SU-DHL-6 (cell line): ENCODE data around the gene SUPT7L.

Source experiments
- H2AFZ ChIP-seq: fragments of 200-600 bp; sonication (generic); 2 replicates; pipeline ENCODE4 v1.6.1; 2014; ENCODE audit warnings: low read depth, mild to moderate bottlenecking, moderate library complexity, mixed read lengths, antibody characterized with exemption, low read length; ENCODE audit not compliant: severe bottlenecking
- H3F3A ChIP-seq: fragments of 200-600 bp; shearing (Covaris generic); 2 replicates; pipeline ENCODE4 v1.6.0; 2016; ENCODE audit warnings: antibody characterized with exemption, mild to moderate bottlenecking; ENCODE audit not compliant: insufficient read depth
- H3K27ac ChIP-seq: fragments of 200-600 bp; sonication (generic); 2 replicates; pipeline ENCODE4 v1.5.1; 2016; ENCODE audit warnings: low read depth, mild to moderate bottlenecking, low read length, moderate library complexity, mixed read lengths
- H3K27me3 ChIP-seq: fragments of 200-600 bp; sonication (generic), shearing (Covaris generic); 2 replicates; pipeline ENCODE4 v1.6.0; 2014; ENCODE audit warnings: mild to moderate bottlenecking, low read length
- H3K36me3 ChIP-seq: fragments of 200-600 bp; sonication (generic); 2 replicates; pipeline ENCODE4 v1.6.1; 2014; ENCODE audit warnings: mild to moderate bottlenecking, low read length, mixed read lengths
- H3K4me2 ChIP-seq: fragments of 300-600, 200-600 bp; shearing (Covaris generic), sonication (generic); 2 replicates; pipeline ENCODE4 v1.6.0; 2014; ENCODE audit warnings: low read length, low read depth, mild to moderate bottlenecking; ENCODE audit not compliant: poor library complexity, severe bottlenecking
- H3K4me3 ChIP-seq: fragments of 200-600 bp; sonication (generic); 2 replicates; pipeline ENCODE4 v1.5.1; 2014; ENCODE audit warnings: antibody characterized with exemption, low read length, mild to moderate bottlenecking, mixed read lengths; ENCODE audit not compliant: insufficient read depth, poor library complexity, severe bottlenecking
- H3K79me2 ChIP-seq: fragments of 200-600 bp; sonication (generic); 2 replicates; pipeline ENCODE4 v1.6.1; 2014; ENCODE audit warnings: mild to moderate bottlenecking, low read length, moderate library complexity; ENCODE audit not compliant: insufficient read depth
- H3K9ac ChIP-seq: fragments of 200-600 bp; sonication (generic); 2 replicates; pipeline ENCODE4 v1.7.0; 2014; ENCODE audit warnings: mild to moderate bottlenecking, low read length
- H3K9me2 ChIP-seq: fragments of 200-600 bp; sonication (generic); replicated peaks from 2 replicates; pipeline ENCODE4 v1.6.1; 2014; ENCODE audit warnings: low read length; ENCODE audit not compliant: insufficient read depth
- H3K9me3 ChIP-seq: fragments of 200-600 bp; sonication (generic); 2 replicates; pipeline ENCODE4 v1.6.1; 2014; ENCODE audit warnings: low read length, mixed read lengths; ENCODE audit not compliant: insufficient read depth
- H4K20me1 ChIP-seq: fragments of 200-600 bp; sonication (generic); 2 replicates; pipeline ENCODE4 v1.6.1; 2014; ENCODE audit warnings: low read depth, mild to moderate bottlenecking, antibody characterized with exemption, low read length, moderate library complexity, mixed read lengths
- EZH2phosphoT487 ChIP-seq: fragments of 200-600 bp; sonication (generic), shearing (Covaris generic); conservative IDR thresholded peaks from 2 replicates; pipeline ENCODE4 v1.6.1; 2018; ENCODE audit warnings: mild to moderate bottlenecking, antibody characterized with exemption, low read length, moderate library complexity, mixed read lengths
- TF ChIP-seq, protein P1 (sequence below): fragments of 200-600 bp; sonication (generic); IDR thresholded peaks from one replicate; pipeline ENCODE4 v1.5.1; 2017; ENCODE audit warnings: antibody characterized with exemption, mild to moderate bottlenecking, low read length, moderate library complexity; ENCODE audit not compliant: insufficient read depth, poor library complexity, severe bottlenecking

Gene SUPT7L

DNA sequence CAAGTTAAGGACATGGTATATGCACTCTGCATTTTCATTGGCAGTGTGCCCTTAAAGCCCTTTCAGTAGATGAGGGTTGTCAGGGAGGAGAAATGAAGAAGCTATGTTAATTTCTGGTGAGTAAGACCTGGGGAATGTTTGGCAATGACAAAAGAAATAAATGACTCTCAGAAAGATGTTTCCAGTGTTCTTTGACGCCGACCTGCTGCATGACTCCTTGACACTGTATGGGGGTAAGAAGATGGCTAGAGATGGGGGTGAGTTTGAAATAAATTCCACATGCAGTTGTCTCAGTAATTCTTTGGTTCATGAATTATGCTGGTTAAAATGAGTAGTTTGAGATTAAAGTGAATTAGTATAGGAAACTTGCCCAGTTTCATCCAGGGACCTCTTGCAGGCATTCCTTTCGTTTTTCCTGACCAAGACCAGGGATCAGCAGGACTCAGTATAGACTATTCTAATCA, 40.5 kb downstream of the SUPT7L start:
- TF ChIP-seq, protein P1, sequence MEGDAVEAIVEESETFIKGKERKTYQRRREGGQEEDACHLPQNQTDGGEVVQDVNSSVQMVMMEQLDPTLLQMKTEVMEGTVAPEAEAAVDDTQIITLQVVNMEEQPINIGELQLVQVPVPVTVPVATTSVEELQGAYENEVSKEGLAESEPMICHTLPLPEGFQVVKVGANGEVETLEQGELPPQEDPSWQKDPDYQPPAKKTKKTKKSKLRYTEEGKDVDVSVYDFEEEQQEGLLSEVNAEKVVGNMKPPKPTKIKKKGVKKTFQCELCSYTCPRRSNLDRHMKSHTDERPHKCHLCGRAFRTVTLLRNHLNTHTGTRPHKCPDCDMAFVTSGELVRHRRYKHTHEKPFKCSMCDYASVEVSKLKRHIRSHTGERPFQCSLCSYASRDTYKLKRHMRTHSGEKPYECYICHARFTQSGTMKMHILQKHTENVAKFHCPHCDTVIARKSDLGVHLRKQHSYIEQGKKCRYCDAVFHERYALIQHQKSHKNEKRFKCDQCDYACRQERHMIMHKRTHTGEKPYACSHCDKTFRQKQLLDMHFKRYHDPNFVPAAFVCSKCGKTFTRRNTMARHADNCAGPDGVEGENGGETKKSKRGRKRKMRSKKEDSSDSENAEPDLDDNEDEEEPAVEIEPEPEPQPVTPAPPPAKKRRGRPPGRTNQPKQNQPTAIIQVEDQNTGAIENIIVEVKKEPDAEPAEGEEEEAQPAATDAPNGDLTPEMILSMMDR: no peak
- no peak for TF ChIP-seq EZH2phosphoT487
- Histone ChIP-seq H3K9ac (no peak overlapping the region), H2AFZ (no peak overlapping the region), H3F3A (peaks cover 2% of the 10 kb centered on the region; the same call in 1 of the 2 replicates), H3K27ac (no peak overlapping the region), H3K36me3 (peaks cover 15% of the 10 kb centered on the region), H3K27me3 (no peaks in the 10 kb centered on the region), H3K4me2 (no peak overlapping the region), H3K79me2 (no peaks in the 10 kb centered on the region), H4K20me1 (no peaks in the 10 kb centered on the region), H3K9me3 (no peaks in the 10 kb centered on the region), H3K4me3 (no peak overlapping the region), H3K9me2 (no peaks in the 10 kb centered on the region)

- Histone ChIP-seq H3K4me2 (no peak overlapping the region), H3K4me3 (no peak overlapping the region)
Observed at GRCh38 chr2:27621524-27621923, 41.9 kb downstream of the SUPT7L start.

DNA sequence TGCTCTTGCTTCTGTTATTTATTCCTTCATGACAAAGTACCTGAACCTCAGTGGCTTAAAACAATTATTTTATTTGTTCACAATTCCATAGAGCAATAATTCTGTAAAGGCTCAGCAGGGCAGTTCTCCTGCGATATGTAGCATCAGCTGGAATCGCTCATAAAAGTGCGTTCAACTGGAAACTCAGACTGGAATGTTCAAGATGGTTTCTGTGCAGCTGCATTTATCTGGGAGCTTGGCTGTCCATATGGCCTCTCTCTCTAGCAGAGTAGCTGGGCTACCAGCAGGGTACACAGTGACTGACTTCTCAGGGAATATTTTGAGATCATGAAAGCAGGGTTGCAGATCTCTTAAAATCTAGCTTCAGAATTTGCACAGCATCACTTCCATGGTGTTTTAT, 48.1 kb downstream of the SUPT7L start:
- TF ChIP-seq, protein P1: no peak
- TF ChIP-seq EZH2phosphoT487: no peak
- Histone ChIP-seq H3K9me2 (no peaks in the 10 kb centered on the region), H3K9me3 (no peaks in the 10 kb centered on the region), H2AFZ (no peak overlapping the region), H3F3A (0 out of 2 replicates have a peak, but pooled peaks cover 4% of the 10 kb centered on the region), H3K27me3 (no peaks in the 10 kb centered on the region), H3K9ac (no peak overlapping the region), H3K4me2 (no peak overlapping the region), H3K36me3 (peaks cover 46% of the 10 kb centered on the region), H4K20me1 (no peaks in the 10 kb centered on the region), H3K27ac (no peak overlapping the region), H3K79me2 (no peaks in the 10 kb centered on the region; the same call in 1 of the 2 replicates), H3K4me3 (no peak overlapping the region)

More at GRCh38 chr2:27621524-27621923, 41.9 kb downstream of the SUPT7L start:
- no peak overlapping the region for H3K9ac ChIP-seq
- TF ChIP-seq, protein P1: no peak
- TF ChIP-seq EZH2phosphoT487: no peak
- no peaks in the 10 kb centered on the region for H3F3A ChIP-seq
- no peaks in the 10 kb centered on the region for H3K27me3 ChIP-seq
- H3K9me3 ChIP-seq: no peaks in the 10 kb centered on the region
- no peak overlapping the region for H2AFZ ChIP-seq
- no peak overlapping the region for H3K27ac ChIP-seq
- peaks cover 24% of the 10 kb centered on the region for H3K36me3 ChIP-seq
- no peaks in the 10 kb centered on the region; the same call in 1 of the 2 replicates for H3K79me2 ChIP-seq
- H3K9me2 ChIP-seq: no peaks in the 10 kb centered on the region
- no peaks in the 10 kb centered on the region for H4K20me1 ChIP-seq
